ENCODE results near the gene TNC. TPM values are rescaled to one million over a fixed set of nuclear protein-coding genes. Genes with fewer than 3 reads are reported as not detected.
A peak's percentile ranks its signal among the peaks of the same experiment; 100 is the strongest.

TNC gene
- polyA plus RNA-seq, 3 donors, result 0.02 TPM; not detected in 2

- no peak overlapping the region for H2AFZ ChIP-seq (ENCODE audit: insufficient read depth, low read depth, low read length, poor library complexity, severe bottlenecking)
- H3K27me3 Mint-ChIP-seq (ENCODE audit: low read depth in 3 of 3), result peaks cover 1 to 5% (median 3%) of the 10 kb centered on the region in 3 donors
- no peaks in the 10 kb centered on the region for H3K4me1 Mint-ChIP-seq
- no peak overlapping the region for H3K4me3 Mint-ChIP-seq
- H3K79me2 ChIP-seq (ENCODE audit: insufficient read depth, low read length), result no peaks in the 10 kb centered on the region
- H3K36me3 Mint-ChIP-seq, result no peaks in the 10 kb centered on the region
- DNase-seq, result no peak
- no peak overlapping the region for H3K9ac ChIP-seq (ENCODE audit: insufficient read depth, low read length, poor library complexity, severe bottlenecking)
- H3K36me3 ChIP-seq (replicated peaks in 1 of 2; ENCODE audit: control insufficient read depth in 1 of 2, insufficient read depth in 2 of 2, low read length in 2 of 2), result no peaks in the 10 kb centered on the region
- H3K27me3 ChIP-seq (ENCODE audit: control insufficient read depth in 2 of 2, insufficient read depth in 2 of 2, low read length in 2 of 2), result no peaks in the 10 kb centered on the region
- H3K9me3 Mint-ChIP-seq, result peaks cover 0 to 2% (median 0%) of the 10 kb centered on the region in 7 donors
- H3K27ac Mint-ChIP-seq, result peak overlapping the region in 1 of 7 donors; percentile 64
- 94% methylated on average over 21 of the region's 22 CpGs for WGBS (ENCODE audit: insufficient coverage)
- H3K4me3 ChIP-seq (replicated peaks in 1 of 3; ENCODE audit: low read depth in 2 of 3, low read length in 3 of 3), result no peak overlapping the region
- no peaks in the 10 kb centered on the region for H3K4me1 ChIP-seq (ENCODE audit: control insufficient read depth in 1 of 2, insufficient read depth in 2 of 2, low read length in 2 of 2)
- intact Hi-C loops (cut with micrococcal nuclease), result no loop called here
- H3K4me2 ChIP-seq (replicated peaks; ENCODE audit: extremely low read depth, low read length, poor library complexity, severe bottlenecking), result no peak overlapping the region
- TF ChIP-seq CTCF (IDR thresholded peaks at IDR 0.05), result no peak
- H3K9me3 ChIP-seq (replicated peaks in 1 of 2; ENCODE audit: control insufficient read depth in 1 of 2, insufficient read depth in 1 of 2, low read length in 2 of 2), result no peaks in the 10 kb centered on the region
- H4K20me1 ChIP-seq (ENCODE audit: insufficient read depth, low read length), result no peaks in the 10 kb centered on the region
- no peak overlapping the region for H3K27ac ChIP-seq (ENCODE audit: low read depth in 1 of 2, low read length in 2 of 2)
Observed at GRCh38 chr9:115085773-115086377, 32.1 kb downstream of the TNC start.

GRCh38 chr9:115084709-115085108, 33.2 kb downstream of the TNC start:
- Histone ChIP-seq H3K4me3 (replicated peaks in 1 of 3; ENCODE audit: low read depth in 2 of 3, low read length in 3 of 3) (no peak overlapping the region), H3K9ac (ENCODE audit: insufficient read depth, low read length, poor library complexity, severe bottlenecking) (no peak overlapping the region), H3K79me2 (ENCODE audit: insufficient read depth, low read length) (no peaks in the 10 kb centered on the region), H2AFZ (ENCODE audit: insufficient read depth, low read depth, low read length, poor library complexity, severe bottlenecking) (no peak overlapping the region), H3K36me3 (replicated peaks in 1 of 2; ENCODE audit: control insufficient read depth in 1 of 2, insufficient read depth in 2 of 2, low read length in 2 of 2) (no peaks in the 10 kb centered on the region), H3K27me3 (ENCODE audit: control insufficient read depth in 2 of 2, insufficient read depth in 2 of 2, low read length in 2 of 2) (no peaks in the 10 kb centered on the region), H3K4me2 (replicated peaks; ENCODE audit: extremely low read depth, low read length, poor library complexity, severe bottlenecking) (no peak overlapping the region), H3K9me3 (replicated peaks in 1 of 2; ENCODE audit: control insufficient read depth in 1 of 2, insufficient read depth in 1 of 2, low read length in 2 of 2) (no peaks in the 10 kb centered on the region), H4K20me1 (ENCODE audit: insufficient read depth, low read length) (no peaks in the 10 kb centered on the region), H3K4me1 (ENCODE audit: control insufficient read depth in 1 of 2, insufficient read depth in 2 of 2, low read length in 2 of 2) (no peaks in the 10 kb centered on the region), H3K27ac (ENCODE audit: low read depth in 1 of 2, low read length in 2 of 2) (no peak overlapping the region)
- DNase-seq, result no peak
- Mint-ChIP-seq H3K27ac (no peak overlapping the region), H3K4me1 (no peaks in the 10 kb centered on the region), H3K36me3 (no peaks in the 10 kb centered on the region), H3K4me3 (no peak overlapping the region), H3K9me3 (no peaks in the 10 kb centered on the region), H3K27me3 (ENCODE audit: low read depth in 3 of 3) (peaks cover 1 to 4% (median 3%) of the 10 kb centered on the region in 3 donors)
- intact Hi-C loops (cut with micrococcal nuclease), result no loop called here
- 17% methylated on average over 1 of the region's 3 CpGs for whole genome bisulfite sequencing (ENCODE audit: insufficient coverage)
- TF ChIP-seq CTCF (IDR thresholded peaks at IDR 0.05), result no peak
